Panc1 (cell line): ENCODE data around the gene SLC4A11. TPM values are rescaled to one million over a fixed set of nuclear protein-coding genes. Genes with fewer than 3 reads are reported as not detected.

Experiments used
- ATAC-seq: fragments of 200-7000 bp; cut with Tn5 transposase; 2 replicates; pipeline ENCODE4 v1.9.1; 2020; ENCODE audit warnings: mild to moderate bottlenecking, moderate library complexity
- BruUV-seq: library from RNA; stranded (reverse); fragments of 400-500 nt; replicated peaks from 2 replicates; lab custom pipeline; 2021; lab: Mats Ljungman, UMichigan
- CTCF ChIA-PET: fragments of 300-600 bp; sonication (Branson Sonifier 250); formaldehyde crosslinking; loops from one replicate; lab custom pipeline; 2022; ENCODE audit warnings: antibody characterized with exemption; lab: Charles Lee
- POLR2A ChIA-PET: fragments of 300-600 bp; sonication (Branson Sonifier 250); formaldehyde crosslinking; loops from one replicate; lab custom pipeline; 2022; ENCODE audit warnings: antibody characterized with exemption; lab: Charles Lee
- DNase-seq: peaks from one replicate; pipeline ENCODE4 v3.0.0-alpha.2; 2010; ENCODE audit warnings: low read depth, low spot score
- H3K27ac ChIP-seq: 2 replicates; pipeline ENCODE4 v1.5.1; 2011; ENCODE audit warnings: mild to moderate bottlenecking, low read length, inconsistent platforms
- H3K27me3 ChIP-seq: fragments of 200-500 bp; sonication (Bioruptor generic); 2 replicates; pipeline ENCODE4 v1.6.0; 2014; ENCODE audit warnings: low read length, inconsistent platforms; ENCODE audit not compliant: control insufficient read depth, insufficient read depth
- H3K36me3 ChIP-seq: fragments of 200-500 bp; sonication (Bioruptor generic); 2 replicates; pipeline ENCODE4 v1.5.1; 2014; ENCODE audit warnings: inconsistent platforms, mild to moderate bottlenecking, low read length, moderate library complexity; ENCODE audit not compliant: control insufficient read depth, insufficient read depth
- H3K4me1 ChIP-seq: 2 replicates; pipeline ENCODE4 v1.5.1; 2011; ENCODE audit warnings: inconsistent platforms, mild to moderate bottlenecking, low read length, moderate library complexity; ENCODE audit not compliant: control insufficient read depth, insufficient read depth
- H3K4me3 ChIP-seq, 2 experiments: 2 replicates each; pipeline ENCODE4 v1.5.1; 2011 to 2012; ENCODE audit warnings: low read depth in 2 of 2, low read length in 2 of 2, mild to moderate bottlenecking in 2 of 2, inconsistent platforms in 1 of 2, moderate library complexity in 1 of 2
- H3K9me3 ChIP-seq: fragments of 200-500 bp; sonication (Bioruptor generic); 2 replicates; pipeline ENCODE4 v1.5.1; 2014; ENCODE audit warnings: low read depth, mild to moderate bottlenecking, inconsistent platforms, low read length, moderate library complexity; ENCODE audit not compliant: control insufficient read depth, insufficient read depth
- POLR2AphosphoS5 ChIP-seq: IDR thresholded peaks from 2 replicates; pipeline ENCODE4 v1.6.1; 2012; ENCODE audit warnings: mild to moderate bottlenecking, low read depth, low read length, moderate library complexity
- SIN3A ChIP-seq: IDR thresholded peaks from 2 replicates; pipeline ENCODE4 v1.6.1; 2012; ENCODE audit warnings: low read depth, mild to moderate bottlenecking, low read length, moderate library complexity, borderline replicate concordance; ENCODE audit not compliant: insufficient read depth
- TCF7L2 ChIP-seq: IDR thresholded peaks from 2 replicates; pipeline ENCODE4 v1.6.1; 2011; ENCODE audit warnings: mild to moderate bottlenecking, low read depth, low read length, inconsistent platforms
- in situ Hi-C: cut with HindIII; loops from 2 replicates; pipeline ENCODE4 v1.10.0; 2016; ENCODE audit warnings: low sequenced_read_pairs, low pct_unique_long_range_greater_than_20kb
- intact Hi-C: fragments of 100-400 bp; cut with micrococcal nuclease; formaldehyde crosslinking; loops from one replicate; pipeline ENCODE4 v1.10.0; 2022; ENCODE audit not compliant: unreplicated experiment
- total RNA-seq: library from RNA; stranded (reverse); gene quantifications from one replicate; pipeline ENCODE4 v1.2.1, GENCODE V29; 2021; ENCODE audit not compliant: unreplicated experiment
- TF ChIP-seq, protein P1 (sequence below), 2 experiments: IDR thresholded peaks; 2 replicates each; pipeline ENCODE4 v1.6.1; 2011 to 2012; ENCODE audit warnings: low read depth in 2 of 2, control low read depth in 1 of 2, low read length in 1 of 2, mild to moderate bottlenecking in 1 of 2, moderate library complexity in 1 of 2; ENCODE audit not compliant: insufficient read depth in 1 of 2
- TF ChIP-seq, protein P2 (sequence below): fragments of 450-650 bp; IDR thresholded peaks from 2 replicates; pipeline ENCODE4 v1.5.1; 2017; ENCODE audit warnings: mild to moderate bottlenecking

SLC4A11 gene
- total RNA-seq, 1 experiment from 2014 or later: 144 TPM

GRCh38 chr20:3242172-3242692 is 3.2 kb upstream of the SLC4A11 start:
- no peaks in the 10 kb centered on the region for H3K9me3 ChIP-seq
- TF ChIP-seq, protein P1, sequence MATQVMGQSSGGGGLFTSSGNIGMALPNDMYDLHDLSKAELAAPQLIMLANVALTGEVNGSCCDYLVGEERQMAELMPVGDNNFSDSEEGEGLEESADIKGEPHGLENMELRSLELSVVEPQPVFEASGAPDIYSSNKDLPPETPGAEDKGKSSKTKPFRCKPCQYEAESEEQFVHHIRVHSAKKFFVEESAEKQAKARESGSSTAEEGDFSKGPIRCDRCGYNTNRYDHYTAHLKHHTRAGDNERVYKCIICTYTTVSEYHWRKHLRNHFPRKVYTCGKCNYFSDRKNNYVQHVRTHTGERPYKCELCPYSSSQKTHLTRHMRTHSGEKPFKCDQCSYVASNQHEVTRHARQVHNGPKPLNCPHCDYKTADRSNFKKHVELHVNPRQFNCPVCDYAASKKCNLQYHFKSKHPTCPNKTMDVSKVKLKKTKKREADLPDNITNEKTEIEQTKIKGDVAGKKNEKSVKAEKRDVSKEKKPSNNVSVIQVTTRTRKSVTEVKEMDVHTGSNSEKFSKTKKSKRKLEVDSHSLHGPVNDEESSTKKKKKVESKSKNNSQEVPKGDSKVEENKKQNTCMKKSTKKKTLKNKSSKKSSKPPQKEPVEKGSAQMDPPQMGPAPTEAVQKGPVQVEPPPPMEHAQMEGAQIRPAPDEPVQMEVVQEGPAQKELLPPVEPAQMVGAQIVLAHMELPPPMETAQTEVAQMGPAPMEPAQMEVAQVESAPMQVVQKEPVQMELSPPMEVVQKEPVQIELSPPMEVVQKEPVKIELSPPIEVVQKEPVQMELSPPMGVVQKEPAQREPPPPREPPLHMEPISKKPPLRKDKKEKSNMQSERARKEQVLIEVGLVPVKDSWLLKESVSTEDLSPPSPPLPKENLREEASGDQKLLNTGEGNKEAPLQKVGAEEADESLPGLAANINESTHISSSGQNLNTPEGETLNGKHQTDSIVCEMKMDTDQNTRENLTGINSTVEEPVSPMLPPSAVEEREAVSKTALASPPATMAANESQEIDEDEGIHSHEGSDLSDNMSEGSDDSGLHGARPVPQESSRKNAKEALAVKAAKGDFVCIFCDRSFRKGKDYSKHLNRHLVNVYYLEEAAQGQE (IDR thresholded peaks at IDR 0.05; ENCODE audit: insufficient read depth in 1 of 2, low read depth in 2 of 2, low read length in 1 of 2): no peak
- TF ChIP-seq TCF7L2 (no peak), SIN3A (no peak), POLR2AphosphoS5 (no peak)
- TF ChIP-seq, protein P2, sequence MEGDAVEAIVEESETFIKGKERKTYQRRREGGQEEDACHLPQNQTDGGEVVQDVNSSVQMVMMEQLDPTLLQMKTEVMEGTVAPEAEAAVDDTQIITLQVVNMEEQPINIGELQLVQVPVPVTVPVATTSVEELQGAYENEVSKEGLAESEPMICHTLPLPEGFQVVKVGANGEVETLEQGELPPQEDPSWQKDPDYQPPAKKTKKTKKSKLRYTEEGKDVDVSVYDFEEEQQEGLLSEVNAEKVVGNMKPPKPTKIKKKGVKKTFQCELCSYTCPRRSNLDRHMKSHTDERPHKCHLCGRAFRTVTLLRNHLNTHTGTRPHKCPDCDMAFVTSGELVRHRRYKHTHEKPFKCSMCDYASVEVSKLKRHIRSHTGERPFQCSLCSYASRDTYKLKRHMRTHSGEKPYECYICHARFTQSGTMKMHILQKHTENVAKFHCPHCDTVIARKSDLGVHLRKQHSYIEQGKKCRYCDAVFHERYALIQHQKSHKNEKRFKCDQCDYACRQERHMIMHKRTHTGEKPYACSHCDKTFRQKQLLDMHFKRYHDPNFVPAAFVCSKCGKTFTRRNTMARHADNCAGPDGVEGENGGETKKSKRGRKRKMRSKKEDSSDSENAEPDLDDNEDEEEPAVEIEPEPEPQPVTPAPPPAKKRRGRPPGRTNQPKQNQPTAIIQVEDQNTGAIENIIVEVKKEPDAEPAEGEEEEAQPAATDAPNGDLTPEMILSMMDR: no peak
- no peak for DNase-seq
- in situ Hi-C loops: no loop called here
- no peaks in the 10 kb centered on the region; the same call in 1 of the 2 replicates for H3K36me3 ChIP-seq
- TSS peak; percentile 75 for BruUV-seq
- ChIA-PET CTCF (interaction anchor here (0.6 kb wide), 1 partner anchor 25 kb away, joined by 5 read pairs; no protein-coding TSS in a partner anchor), POLR2A (no interaction called here)
- intact Hi-C loops: no loop called here
- H3K4me1 ChIP-seq: peaks cover 8% of the 10 kb centered on the region
- no peaks in the 10 kb centered on the region for H3K27me3 ChIP-seq
- H3K4me3 ChIP-seq: no peak overlapping the region
- H3K27ac ChIP-seq: no peak overlapping the region
- ATAC-seq: no peak

DNA sequence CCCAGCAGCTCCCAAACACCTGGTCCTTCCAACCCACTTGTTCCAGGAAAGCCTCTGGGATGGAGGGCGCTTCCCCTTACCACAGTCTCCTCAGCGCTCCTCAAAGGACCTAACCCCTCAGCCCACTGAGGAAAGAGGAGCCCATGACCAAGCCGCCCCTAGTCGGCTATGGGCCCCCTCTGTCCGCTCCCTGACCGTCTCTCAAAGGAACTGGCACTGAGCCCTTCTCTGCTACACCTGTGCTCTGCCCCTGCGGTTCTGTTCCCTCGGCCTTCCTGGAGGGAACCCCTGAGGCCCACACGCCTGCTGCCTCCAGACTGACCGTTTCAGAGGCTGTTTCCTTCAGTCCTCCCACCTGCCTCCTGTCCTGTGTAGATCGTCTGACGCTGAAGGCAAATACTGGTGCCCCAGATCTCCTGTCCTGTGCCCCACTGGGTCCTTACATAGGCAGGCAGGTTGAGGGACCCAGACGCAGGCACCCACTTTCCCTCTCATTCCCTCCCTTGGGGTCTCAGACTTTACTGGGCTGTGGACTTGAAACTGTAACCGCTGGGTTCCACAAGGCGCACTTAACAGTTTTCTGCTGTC is 1.9 kb upstream of the SLC4A11 start:
- no peaks in the 10 kb centered on the region; the same call in 1 of the 2 replicates for H3K36me3 ChIP-seq
- in situ Hi-C loops: no loop called here
- H3K27me3 ChIP-seq: no peaks in the 10 kb centered on the region
- H3K9me3 ChIP-seq: no peaks in the 10 kb centered on the region
- peak overlapping the region; percentile 20; the same call in 1 of the 2 replicates for H3K27ac ChIP-seq
- intact Hi-C loops: no loop called here
- peaks cover 19% of the 10 kb centered on the region for H3K4me1 ChIP-seq
- TF ChIP-seq, protein P1 (IDR thresholded peaks at IDR 0.05; ENCODE audit: insufficient read depth in 1 of 2, low read depth in 2 of 2, low read length in 1 of 2): no peak
- TF ChIP-seq TCF7L2 (no peak), POLR2AphosphoS5 (no peak), SIN3A (no peak)
- TF ChIP-seq, protein P2: no peak
- peak overlapping the region in 1 of 2 experiments; percentile 85; a peak in 1 of 4 replicates for H3K4me3 ChIP-seq
- POLR2A ChIA-PET: no interaction called here
- CTCF ChIA-PET: interaction anchor here (1.2 kb wide), 1 partner anchor 23 kb away, joined by 3 read pairs; no protein-coding TSS in a partner anchor
- DNase-seq (no peak), ATAC-seq (no peak)
- BruUV-seq: no TSS peak
